Measurements from ENCODE around the gene PRSS50.
"Not testable (repeated sequence)": the region's sequence is repeated elsewhere in the genome, so short reads cannot be mapped to it uniquely, and the experiment has no call there.

The PRSS50 gene, protein sequence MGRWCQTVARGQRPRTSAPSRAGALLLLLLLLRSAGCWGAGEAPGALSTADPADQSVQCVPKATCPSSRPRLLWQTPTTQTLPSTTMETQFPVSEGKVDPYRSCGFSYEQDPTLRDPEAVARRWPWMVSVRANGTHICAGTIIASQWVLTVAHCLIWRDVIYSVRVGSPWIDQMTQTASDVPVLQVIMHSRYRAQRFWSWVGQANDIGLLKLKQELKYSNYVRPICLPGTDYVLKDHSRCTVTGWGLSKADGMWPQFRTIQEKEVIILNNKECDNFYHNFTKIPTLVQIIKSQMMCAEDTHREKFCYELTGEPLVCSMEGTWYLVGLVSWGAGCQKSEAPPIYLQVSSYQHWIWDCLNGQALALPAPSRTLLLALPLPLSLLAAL

DNA sequence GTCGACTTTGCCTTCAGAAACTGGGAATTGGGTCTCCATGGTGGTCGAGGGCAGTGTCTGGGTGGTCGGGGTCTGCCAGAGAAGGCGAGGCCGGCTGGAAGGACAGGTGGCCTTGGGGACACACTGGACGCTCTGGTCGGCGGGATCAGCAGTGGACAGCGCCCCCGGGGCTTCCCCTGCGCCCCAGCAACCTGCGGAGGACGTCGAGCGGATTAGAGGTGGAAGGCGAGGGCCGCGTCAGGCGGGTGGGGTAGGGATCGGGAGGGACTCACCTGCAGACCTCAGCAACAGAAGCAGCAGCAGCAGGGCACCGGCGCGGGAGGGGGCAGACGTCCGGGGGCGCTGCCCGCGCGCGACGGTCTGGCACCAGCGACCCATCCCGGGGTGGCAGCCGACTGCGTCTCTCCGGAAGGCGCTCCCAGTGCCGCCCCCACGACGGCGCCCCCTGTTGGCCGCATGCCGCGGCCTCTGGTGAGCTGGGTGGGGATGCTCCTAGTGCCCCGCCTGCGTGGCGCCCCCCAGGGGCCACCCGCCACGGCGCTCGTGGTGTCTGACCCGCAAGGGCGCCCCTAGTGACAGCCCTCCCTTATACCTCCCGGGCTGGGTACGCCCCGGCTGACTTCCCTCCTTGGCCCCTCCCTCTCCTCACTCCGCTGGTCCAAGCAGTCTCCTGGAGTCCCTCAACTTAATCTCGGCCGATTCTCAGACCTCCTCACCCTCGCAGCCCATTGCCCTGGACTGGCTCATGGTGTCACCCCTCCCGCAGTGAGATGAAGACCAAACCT lies at the start of gene PRSS50:
Gene PRSS50 (minus strand): TSS at position 423 of the 785 bp plus-strand sequence. CDS start 45 bp downstream, at position 378.
- DNase-seq, result no peak

DNA sequence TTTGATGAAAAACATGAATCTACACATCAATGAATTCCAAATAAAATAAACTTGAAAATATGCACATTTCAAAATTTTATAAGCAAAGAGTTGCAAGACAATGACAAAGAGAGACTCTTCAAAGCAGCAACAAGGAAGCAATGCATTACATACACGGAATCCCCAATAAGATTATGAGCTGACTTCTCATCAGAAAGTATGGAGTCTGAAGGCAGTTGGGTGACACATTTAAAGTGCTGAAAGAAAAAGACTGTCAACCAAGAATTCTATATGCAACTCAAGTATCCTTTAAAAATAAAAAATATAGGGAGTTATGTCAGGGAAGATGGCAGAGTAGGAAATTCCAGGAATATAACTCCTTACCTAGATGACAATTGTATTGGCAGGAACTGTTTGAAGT lies 46.5 kb upstream of the PRSS50 start:
- no peak for DNase-seq

DNA sequence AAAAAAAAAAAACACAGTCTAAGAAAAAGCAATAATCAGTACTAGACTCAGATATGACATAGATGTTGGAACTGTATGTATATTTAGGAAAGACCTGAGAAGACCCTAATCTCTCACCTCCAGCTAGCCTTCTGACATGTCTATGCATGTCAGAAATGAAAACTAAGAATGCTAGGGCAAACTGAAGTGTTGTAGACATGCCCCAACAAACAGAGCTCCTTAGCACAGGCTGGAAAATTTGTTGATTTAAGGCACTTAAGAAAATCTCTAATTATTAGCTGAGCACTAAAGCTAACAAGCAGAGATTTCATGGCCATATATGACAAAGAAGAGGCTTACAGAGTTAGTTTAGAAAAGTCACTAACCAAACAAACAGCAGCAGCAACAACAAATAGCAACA lies 45.5 kb upstream of the PRSS50 start:
- no peak for DNase-seq

DNA sequence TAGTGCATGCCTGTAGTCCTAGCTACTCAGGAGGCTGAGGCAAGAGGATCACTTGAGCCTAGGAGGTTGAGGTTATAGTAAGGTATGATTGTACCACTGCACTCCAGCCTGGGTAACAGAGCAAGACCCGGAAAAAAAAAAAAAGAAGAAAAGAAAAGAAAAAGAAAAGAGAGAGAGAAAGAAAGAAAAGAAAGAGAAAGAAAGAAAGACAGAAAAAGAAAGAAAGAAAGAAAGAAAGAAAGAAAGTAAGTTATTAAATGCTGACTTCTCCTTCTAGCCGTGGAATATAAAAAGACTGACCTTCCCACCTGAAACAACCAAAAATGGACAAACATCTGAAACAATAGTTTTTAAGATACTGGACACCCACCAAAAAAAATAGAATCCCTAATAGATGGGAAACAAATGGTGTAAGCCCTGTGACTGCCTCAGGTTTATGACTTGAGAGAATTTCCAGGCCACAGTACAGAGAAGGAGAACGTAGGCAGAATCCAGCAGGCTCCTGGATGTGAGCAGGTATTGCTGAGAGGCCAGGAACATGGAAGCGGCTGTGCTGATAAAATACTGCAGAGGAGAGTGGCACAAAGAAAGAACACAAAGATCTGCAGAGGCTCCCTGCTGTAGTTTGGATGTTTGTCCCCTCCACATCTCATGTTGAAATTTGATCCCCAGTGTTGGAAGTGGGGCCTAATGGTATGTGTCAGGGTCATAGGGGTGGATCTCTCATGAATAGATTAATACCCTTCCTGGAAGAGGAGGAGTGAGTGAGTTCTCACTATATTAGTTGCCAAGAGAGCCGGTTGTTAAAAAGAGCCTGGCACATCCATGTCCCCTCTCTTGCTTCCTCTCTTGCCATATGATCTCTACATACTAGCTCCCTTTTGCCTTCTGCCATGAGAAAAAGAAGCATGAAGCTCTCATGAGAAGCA lies 41.8 kb upstream of the PRSS50 start:
- DNase-seq, result no peak

DNA sequence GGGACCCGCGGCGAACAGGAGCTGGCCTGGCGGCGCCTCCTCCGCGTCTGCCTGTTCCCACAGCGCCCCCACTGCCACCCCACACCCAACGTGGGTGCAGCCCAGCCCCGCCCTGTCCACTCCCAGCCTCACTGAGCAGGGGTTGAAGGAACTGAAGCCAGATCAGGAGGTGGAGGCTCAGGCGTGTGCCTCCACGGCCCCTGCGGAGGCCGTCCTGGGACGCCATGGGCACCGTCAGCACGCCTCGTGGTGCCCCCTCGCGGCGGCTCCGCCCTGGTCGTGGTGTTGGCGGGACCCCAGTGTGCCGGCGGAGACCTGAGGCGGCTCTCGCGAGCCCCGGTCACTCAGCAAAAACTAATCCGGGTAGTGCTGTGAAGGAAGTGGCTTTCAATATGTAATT lies 39.0 kb upstream of the PRSS50 start:
- no peak for DNase-seq

DNA sequence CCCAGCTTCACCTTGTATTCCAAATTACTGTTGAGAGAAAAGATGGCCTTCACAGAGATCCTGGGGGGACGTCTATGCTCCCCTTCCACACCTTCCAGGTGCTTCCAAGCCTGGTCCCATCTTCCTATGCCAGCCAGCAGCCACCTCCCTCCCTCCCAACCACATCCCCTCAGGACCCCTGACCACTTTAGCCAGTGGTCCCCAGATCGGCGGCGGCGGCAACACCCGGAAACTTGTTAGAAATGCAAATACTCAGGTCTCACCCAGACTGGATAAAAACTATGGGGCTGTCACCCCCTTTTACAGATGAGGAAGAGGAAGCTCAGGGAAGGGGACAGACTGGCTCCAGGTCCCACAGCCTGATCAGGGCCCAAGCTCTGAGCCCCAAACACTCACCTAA lies 38.0 kb upstream of the PRSS50 start:
- DNase-seq, result no peak

DNA sequence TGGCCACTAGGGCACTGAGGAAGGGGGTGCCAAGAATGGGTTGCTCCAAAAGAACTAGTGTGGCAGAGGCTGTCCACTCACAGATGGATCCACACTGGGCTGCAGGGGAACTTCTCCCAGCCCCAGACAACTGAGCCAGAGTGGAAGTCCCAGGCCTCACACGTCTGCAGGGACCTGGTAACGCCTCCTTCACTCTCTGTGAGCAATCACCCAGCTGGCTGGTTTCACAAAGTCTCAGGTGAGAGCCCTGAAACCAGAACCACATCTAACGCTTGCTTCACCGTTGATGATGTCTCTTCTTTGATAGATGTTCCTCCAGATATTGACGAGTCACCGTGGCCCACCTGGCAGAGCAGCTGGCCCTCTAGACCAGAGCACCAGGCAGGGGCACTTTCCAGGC lies 35.5 kb upstream of the PRSS50 start:
- DNase-seq, result not testable (repeated sequence)

DNA sequence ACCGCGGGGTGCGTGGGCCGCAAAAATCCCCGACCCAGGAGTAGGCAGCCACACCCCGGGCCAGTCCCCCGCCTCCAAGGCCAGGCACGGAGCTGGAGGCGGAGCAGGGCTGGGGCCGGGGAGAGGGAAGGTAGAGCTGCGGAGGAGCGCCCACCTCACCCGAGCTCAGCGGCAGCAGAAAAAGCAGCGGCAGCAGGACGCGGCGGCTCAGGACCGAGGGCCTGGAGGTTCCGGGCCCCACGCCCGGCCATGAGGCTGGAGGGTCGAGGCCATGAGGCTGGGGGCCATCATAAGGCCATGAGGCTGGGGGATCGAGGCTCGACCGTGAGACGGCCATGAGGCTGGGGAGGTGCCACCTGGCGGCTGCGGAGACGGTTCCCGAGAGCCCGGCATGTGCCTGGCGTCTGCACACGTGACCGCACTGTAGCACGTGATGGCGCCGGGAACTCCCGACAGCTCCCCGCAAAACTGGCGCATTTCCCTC lies 32.9 kb upstream of the PRSS50 start:
- no peak for DNase-seq

DNA sequence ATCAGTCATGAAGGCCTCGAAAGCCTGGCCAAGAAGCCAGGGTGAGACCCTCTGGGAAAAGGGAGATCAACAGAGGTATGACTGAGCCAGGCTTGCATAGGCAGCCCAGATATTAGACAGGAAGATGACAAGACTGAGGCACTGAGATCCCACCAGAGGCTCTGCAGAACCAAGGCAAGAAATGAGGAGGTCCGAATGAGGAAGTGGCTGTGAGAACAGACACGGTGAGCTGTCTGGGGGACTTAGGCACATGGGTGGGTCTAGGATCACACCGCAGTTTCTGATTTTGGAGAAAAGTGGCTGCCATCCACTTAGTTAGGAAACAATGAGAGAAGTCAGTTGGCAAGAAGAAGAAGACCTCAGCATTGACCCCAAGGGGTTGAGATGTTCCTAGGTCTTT lies 31.5 kb upstream of the PRSS50 start:
- no peak for DNase-seq

DNA sequence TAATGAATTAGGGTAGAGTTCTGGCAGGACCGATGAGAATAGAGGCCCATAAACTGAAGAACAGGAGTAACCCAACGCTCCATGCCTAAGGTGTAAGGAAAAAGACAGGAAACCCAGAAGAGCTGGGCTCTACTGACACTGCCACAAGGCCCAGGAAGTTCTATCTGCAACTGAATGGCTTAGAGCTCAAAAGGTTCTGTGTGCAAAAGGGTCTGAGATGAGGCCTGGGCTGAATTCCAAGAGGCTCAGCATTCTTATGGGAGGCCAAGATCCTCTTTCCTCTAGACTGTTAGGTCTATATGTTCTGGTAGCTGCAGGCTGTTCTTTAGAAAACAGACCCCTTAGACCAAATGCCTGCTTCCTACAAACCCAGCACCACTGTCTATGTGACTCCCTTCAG lies 30.5 kb upstream of the PRSS50 start:
- no peak for DNase-seq

DNA sequence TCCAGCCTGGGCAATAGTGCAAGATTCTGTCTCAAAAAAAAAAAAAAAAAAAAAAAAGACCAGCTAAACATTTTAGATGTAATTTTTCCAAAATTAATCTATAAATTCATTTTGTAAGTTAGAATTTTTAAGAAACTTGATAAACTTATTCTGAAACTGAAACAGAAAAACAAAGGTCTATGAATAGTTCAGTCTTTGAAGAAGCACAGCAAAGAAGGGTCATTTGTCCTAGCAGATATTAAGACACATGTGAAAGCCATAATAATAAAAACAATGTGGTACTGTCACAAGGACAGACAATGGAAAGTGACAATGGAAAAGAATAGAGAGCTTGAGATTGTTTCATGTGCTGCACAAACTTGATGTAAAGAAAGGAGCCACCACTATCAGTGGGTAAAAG lies 29.0 kb upstream of the PRSS50 start:
- no peak for DNase-seq

DNA sequence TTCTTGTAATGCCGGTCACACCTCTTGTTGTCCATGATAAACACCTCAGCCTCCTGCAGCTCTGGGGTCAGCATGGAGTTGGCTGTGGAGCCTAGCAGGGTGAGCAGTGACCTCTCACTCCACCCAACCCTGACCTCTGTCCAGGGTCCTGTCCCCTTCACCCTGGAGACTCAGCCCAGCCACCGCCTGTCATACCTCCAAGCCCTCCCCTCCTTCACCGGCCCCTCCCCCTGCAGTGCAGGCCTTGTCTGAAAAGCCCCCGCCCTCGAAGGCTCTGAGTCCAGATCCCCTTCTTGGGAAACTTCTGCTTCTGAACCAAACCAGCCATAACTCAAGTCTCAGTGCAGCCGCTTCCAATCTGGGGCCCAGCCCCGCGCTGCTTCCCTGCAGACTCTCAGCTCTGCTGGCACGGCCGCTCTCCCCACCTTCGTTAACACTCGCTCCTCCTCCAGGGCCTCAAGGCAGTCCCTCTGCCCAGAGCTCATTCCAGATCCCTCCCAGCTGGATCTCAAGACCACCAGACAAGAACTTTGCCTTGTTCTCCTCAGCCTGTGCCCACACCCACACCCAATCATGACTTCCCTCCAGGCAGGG lies 25.4 kb upstream of the PRSS50 start:
- no peak for DNase-seq

DNA sequence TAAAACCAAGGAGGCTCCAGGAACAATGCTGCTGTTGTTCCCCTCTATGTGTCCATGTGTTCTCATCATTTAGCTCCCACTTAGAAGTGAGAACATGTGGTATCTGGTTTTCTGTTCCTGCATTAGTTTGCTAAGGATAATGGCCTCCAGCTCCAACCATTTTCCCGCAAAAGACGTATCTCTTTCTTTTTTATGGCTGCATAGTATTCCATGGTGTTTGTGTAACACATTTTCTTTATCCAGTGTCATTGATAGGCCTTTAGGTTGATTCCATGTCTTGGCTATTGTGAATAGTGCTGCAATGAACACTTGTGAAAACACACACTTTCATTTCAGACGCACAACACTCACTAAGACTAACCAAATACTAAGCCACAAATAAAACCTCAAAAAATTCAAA lies 21.9 kb upstream of the PRSS50 start:
- DNase-seq, result not testable (repeated sequence)

DNA sequence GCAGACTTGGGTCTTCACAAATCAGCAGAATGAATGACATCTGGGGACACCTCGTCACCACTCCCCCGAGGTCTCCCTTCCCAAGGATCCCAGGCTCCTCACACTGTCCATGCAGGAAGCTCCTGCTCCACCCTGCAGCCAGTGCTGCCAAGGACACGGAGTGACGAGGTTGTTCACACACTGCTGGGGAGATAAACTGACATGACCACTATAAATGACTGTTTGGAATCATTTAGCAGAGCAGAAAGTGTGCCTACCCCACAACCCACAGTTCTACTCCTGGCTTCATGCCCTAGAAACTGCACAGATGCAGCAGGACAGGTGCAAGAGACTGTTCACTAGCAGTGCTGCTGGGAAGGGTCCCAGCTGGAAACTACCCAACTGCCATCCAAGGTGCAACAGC lies 19.7 kb upstream of the PRSS50 start:
- no peak for DNase-seq

DNA sequence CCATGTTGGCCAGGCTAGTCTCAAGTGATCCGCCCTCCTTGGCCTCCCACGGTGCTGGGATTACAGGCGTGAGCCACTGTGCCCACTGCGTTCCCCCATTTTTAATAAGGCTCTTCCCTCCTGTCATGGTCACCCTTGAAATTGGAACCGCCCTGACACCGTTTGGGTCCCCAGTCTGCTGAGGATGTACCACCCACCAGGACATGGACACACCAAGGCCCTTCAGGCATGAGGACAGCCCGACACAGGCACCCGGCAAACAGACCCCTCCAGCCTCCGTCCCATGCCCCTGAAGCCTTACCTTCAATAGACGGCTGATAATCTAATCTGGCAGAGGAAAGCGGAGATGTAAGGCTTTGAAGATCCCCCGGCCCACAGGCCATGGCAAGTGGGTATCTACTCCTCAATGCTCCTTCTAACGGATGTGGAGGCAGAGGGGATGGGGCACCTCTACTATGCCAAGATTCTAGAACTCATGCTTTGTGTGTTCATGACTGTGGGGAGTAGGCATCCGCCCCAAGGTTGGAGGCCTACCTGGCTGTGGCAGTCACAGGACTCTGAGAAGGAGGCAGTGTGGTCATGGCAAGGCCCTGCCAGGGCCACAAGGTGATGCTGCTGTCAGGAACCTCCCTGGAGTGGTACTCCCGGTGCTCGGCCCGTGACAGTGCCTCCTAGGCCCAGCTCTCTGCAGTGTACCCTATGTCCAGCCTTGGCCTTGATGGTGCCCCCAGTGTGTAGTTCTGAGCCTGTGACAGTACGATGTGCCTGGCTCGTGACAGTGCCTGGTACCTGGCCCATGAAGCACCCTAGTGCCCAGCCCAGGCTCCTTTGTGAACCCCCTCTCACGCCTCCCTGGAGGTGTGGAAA lies 18.6 kb upstream of the PRSS50 start:
- no peak for DNase-seq

DNA sequence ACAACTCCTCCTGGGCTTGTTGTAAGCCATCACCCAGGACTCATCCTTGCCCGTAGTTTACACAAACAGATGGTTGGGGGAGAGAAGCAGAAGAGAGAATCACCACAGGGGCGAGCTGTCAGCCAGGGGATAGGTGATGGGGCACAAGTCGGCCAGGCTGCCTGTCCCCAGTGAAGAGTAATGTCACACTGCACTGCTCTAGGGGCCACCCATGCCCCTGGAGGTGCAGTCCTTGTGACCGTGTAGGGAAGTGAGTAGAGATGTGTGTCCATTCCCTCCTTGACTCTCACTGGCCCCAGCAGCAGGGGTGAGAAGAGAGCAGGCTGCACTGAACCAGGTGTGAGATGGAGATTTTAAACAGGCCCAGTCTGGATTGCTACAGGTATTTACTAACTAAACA lies 17.1 kb upstream of the PRSS50 start:
- DNase-seq, result no peak

DNA sequence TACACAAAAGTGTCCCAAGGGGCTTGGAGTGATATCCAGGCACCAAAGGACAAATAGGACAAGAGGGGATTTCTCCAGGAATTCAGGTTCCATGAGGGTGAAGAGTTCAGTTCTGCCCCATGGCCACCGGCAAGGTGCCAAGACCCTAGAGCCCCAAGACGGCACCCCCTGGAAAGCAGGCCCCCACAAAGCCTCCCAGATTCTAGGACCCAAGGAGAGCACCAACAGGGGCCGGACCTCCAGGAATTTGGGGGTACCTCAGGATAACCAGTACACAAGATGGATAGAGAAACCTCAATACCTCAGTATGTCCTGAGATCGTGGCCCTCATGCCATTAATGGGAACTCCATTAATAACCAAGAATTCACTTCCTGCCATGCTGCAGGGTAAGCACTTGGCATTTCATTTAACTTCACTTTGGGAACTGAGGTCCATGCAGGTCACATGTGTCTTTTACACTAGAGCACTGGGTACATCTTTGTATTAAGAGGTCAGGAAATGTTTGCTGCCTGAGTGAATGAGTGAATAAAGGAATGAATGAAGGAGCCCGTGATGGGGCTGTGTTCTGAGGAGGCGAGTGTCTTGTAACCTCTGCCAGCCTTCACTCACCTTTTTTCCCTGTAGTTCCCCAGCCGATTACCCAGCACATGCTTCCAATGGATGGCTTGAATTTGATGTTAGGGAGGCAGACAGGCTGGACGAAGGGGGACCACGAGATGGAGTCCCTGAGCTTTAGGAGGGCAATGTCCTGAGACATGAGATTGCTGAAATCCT lies 15.5 kb upstream of the PRSS50 start:
- no peak for DNase-seq

DNA sequence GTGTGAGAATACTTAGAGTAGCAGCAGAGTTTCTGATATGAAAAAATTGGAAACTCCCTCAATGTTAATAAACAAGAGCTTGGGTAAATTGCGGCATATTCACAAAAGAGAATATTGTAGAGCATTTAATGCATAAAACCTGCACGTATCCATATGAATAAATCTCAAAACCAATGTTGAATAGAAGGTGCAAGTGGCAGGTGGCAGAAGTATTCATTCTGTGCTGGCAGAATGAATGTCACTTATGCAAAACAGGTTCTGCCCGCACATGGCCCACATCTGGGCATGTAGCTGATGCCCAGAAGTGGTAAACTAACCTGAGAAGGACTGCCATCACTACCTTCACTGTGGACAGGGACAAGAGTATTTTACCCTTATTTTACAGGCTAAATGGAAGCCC lies 14.1 kb upstream of the PRSS50 start:
- no peak for DNase-seq

DNA sequence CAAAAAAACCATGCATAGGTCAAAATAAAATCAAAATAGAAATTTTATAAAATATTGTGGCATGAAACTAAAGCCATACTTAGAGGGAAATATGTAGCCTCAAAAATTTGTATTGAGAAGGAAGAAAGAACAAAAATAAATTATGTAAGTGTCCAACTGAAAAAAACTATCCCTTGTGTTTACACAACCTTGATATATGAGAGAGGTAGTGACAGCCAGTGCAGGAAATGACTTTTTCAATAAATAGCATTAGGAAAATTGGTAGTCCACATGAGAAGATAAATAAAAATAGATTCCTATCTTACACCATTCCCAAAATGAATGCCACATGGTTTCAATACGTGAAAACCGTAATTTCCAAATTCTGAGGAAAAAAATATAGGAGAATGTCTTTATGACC lies 13.2 kb upstream of the PRSS50 start:
- no peak for DNase-seq

DNA sequence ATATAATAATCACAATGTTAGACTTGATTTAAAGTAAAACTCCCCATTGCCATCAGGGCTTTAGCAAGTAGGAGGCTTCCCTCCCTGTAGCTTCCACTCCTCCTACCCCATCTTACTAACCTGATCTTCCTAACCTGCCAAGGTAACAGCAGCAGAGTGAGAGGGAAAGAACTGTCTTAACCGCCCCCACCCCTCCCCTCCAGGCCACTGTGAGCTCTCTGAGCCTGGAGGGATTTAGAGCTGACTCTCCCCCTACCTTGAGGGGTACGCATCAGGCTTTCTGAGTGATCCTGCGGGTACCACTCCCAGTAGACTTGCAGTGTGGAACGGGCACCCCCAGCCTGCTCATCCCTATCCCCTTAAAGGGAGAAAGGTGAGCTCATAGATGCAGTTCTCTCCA lies 11.4 kb upstream of the PRSS50 start:
- no peak for DNase-seq
